Activated naive CD4-positive, alpha-beta T cell treated with anti-CD3 and anti-CD28 coated beads, Interleukin-2, amount 10 ng/mL, durations not matched to agents 7 days and 5 days (primary cell): ENCODE results near the gene LRPPRC.

Experiments
- CTCF ChIA-PET: fragments of 350-600 bp; sonication (Branson Sonifier 250); formaldehyde crosslinking; loops from one replicate; lab custom pipeline; 2021; ENCODE audit warnings: antibody characterized with exemption; lab: Charles Lee
- DNase-seq: peaks from one replicate; pipeline ENCODE4 v3.0.0-alpha.2; 2020
- H3K27ac Mint-ChIP-seq: one replicate; pipeline ENCODE4 v1.8.0; 2021; ENCODE audit warnings: mild to moderate bottlenecking, moderate library complexity, mixed read lengths
- H3K27me3 Mint-ChIP-seq: one replicate; pipeline ENCODE4 v1.8.0; 2021; ENCODE audit warnings: mild to moderate bottlenecking, mixed read lengths
- H3K36me3 Mint-ChIP-seq: one replicate; pipeline ENCODE4 v1.8.0; 2021; ENCODE audit warnings: mixed read lengths
- H3K4me1 Mint-ChIP-seq: one replicate; pipeline ENCODE4 v1.8.0; 2021; ENCODE audit warnings: mixed read lengths
- H3K4me3 Mint-ChIP-seq: one replicate; pipeline ENCODE4 v1.8.0; 2021; ENCODE audit warnings: mild to moderate bottlenecking, moderate library complexity, mixed read lengths
- H3K9me3 Mint-ChIP-seq: one replicate; pipeline ENCODE4 v1.8.0; 2021; ENCODE audit warnings: mixed read lengths

Gene LRPPRC

DNA sequence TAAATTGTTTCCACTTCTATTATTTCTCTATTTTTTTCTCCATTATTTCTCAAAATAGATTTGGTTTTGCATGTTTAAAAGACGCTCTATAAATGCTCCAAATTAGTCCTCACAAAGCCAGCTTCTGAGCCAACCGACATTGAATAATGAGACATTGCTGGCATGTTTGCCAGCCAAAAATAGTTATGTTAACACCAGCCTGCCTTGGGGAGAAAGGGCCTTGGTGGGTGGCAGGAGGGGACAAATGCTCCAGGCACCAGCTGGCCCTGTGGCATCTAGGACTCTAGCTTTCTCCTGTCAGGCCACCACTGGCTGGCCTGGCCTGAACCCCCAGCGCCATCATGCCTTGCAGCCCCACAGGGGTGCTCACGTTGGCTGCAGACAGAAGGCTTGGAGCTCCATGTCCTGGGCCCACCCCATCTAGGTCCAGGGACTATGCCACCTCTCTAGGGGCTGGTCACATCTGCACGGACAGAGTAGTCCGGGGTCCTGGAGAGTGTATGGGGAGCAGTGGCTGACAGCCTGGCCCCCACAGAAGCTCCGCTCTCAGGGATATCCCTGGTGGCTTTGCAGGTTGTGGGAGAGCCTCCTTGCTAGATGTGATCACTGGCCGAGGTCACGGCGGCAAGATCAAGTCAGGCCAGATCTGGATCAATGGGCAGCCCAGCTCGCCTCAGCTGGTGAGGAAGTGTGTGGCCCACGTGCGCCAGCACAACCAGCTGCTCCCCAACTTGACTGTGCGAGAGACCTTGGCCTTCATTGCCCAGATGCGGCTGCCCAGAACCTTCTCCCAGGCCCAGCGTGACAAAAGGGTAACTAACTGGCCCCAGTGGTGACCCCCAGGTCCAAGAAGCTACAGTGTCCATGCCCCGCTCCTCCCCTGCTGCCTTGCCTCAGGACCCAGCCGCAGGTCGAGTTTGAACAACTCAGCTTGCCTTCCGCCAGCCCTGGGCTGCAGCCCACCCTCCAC, 144.5 kb downstream of the LRPPRC start:
- Mint-ChIP-seq H3K4me1 (no peaks in the 10 kb centered on the region), H3K36me3 (no peaks in the 10 kb centered on the region), H3K27me3 (peaks cover 33% of the 10 kb centered on the region), H3K27ac (no peak overlapping the region), H3K9me3 (no peaks in the 10 kb centered on the region), H3K4me3 (no peak overlapping the region)
- CTCF ChIA-PET, result no interaction called here
- no peak for DNase-seq

DNA sequence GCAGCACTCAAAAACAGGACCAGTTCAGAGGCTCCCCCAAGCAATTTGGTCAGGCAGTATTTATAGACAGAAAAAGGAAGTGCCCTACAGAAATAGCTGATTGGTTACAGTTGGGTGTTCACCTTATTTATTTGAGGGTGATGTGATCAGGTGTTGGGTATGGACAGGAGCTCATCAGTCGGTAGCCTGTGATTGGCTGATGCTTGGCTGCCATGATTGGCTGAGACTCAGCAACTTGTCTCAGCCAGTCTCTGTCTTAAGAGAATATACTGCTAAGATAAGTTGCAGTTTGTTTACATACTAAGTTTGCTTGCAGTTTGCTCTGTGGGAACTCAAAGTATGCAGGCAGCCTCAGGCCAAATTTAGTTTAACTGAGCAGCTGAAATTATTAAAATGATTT, 147.6 kb downstream of the LRPPRC start:
- no peak overlapping the region for H3K4me3 Mint-ChIP-seq
- no peaks in the 10 kb centered on the region for H3K36me3 Mint-ChIP-seq
- DNase-seq, result no peak
- no peak overlapping the region for H3K27ac Mint-ChIP-seq
- CTCF ChIA-PET, result no interaction called here
- peaks cover 21% of the 10 kb centered on the region for H3K27me3 Mint-ChIP-seq
- H3K9me3 Mint-ChIP-seq, result no peaks in the 10 kb centered on the region
- H3K4me1 Mint-ChIP-seq, result no peaks in the 10 kb centered on the region

DNA sequence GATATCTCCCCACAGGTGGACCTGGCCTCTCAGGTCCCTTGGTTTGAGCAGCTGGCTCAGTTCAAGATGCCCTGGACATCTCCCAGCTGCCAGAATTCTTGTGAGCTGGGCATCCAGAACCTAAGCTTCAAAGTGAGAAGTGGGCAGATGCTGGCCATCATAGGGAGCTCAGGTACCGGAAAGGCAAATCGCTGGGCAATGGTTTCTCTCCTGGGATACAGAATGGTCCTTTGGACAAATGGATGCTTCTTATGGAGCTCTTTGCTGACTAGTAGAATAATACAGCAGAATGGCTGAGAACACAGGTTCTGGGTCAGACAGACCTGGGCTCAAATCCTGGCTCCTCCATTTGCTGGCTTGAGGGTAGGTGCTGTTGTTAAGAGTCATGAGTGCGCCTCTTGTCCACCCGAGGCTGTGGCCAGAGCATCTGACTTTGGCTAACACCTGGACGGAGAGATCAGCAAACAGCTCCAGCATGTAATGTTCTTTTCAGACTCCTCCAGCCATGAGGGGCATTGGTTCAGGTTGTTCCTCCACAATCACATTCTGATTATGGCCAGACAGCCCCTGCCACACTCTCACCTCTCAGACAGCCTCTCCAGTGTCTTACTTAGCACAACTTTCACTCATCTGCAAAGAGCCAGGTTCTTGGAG, 149.5 kb downstream of the LRPPRC start:
- Mint-ChIP-seq H3K9me3 (no peaks in the 10 kb centered on the region), H3K36me3 (no peaks in the 10 kb centered on the region), H3K4me3 (no peak overlapping the region), H3K4me1 (no peaks in the 10 kb centered on the region), H3K27ac (no peak overlapping the region), H3K27me3 (peaks cover 15% of the 10 kb centered on the region)
- DNase-seq, result no peak
- CTCF ChIA-PET, result no interaction called here

DNA sequence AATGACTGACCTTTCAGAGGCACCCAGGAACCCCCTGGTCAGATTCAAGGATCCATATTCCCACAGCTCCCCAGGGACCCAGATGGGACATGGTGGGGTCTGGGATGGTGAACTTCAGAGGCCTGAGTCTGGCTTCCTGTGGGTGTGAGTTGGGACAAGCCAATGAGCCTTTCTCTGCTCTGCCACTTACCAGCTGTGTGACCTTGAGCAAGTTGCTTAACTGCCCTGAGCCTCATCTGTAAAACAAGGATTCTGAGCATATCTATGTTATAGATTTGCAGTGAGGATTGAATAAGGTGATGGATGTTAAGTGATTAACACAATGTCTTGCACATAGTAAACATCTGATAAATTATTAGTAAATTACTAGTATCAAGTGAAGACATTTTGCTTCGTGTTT, 150.6 kb downstream of the LRPPRC start:
- H3K36me3 Mint-ChIP-seq, result no peaks in the 10 kb centered on the region
- no peaks in the 10 kb centered on the region for H3K4me1 Mint-ChIP-seq
- H3K4me3 Mint-ChIP-seq, result no peak overlapping the region
- no peak for DNase-seq
- H3K27me3 Mint-ChIP-seq, result peaks cover 23% of the 10 kb centered on the region
- CTCF ChIA-PET, result no interaction called here
- H3K9me3 Mint-ChIP-seq, result no peaks in the 10 kb centered on the region
- no peak overlapping the region for H3K27ac Mint-ChIP-seq

DNA sequence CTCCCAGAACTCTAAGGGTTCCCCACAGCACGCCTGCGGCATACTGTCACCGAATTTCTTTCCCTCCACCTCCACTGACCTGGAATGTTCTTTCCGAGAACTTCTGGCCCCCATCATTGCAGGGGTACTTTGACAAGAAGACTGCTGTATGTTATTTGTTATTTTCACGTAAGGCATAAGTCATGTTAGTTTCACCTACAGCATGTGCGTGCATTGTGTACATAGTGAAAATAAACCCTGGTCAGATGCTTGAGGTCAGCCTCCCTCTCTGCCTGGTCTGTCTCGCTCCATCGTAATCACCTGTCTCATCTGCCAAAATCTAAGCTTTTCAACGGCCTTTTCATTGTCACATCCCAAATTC, 152.9 kb downstream of the LRPPRC start:
- H3K27ac Mint-ChIP-seq, result no peak overlapping the region
- no peak for DNase-seq
- CTCF ChIA-PET, result no interaction called here
- H3K4me1 Mint-ChIP-seq, result no peaks in the 10 kb centered on the region
- no peak overlapping the region for H3K4me3 Mint-ChIP-seq
- H3K36me3 Mint-ChIP-seq, result no peaks in the 10 kb centered on the region
- H3K9me3 Mint-ChIP-seq, result no peaks in the 10 kb centered on the region
- H3K27me3 Mint-ChIP-seq, result peaks cover 24% of the 10 kb centered on the region

DNA sequence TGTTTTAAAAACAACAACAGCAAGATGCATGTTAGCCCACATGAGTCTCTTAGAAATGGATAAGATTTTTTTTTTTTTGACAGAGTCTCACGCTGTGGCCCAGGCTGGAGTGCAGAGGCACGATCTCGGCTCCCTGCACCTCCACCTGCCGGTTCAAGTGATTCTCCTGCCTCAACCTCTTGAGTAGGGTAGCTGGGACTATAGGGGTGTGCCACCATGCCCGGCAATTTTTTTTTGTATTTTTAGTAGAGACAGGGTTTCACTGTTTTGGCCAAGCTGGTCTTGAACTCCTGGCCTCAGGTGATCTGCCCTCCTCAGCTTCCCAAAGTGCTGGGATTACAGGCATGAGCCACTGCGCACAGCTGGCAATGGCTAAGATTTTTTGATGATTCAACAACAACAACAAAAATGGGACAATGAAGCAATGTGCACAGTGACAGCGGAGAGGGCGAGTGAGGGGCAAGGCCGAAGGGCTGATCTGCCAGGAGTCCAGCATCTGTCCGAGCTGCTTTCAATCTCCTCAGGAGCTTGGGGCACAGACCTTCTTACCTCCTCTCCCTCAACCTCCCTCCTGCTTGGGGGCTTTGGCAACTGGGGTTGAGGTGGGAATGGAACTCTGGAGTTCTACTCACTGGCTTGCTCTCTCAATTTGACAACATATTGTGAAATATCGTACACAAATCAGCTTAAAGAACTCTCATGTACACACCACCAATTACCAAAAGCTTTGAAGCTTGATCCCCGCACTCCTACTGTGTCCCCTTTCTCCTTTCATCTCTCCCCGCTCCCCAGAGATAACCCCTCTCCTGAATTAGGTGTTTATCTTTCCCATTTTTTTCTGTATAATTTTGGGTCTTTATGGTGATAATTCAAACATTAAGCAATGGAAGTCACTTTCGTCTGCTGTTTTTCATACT, 153.6 kb downstream of the LRPPRC start:
- Mint-ChIP-seq H3K4me1 (no peaks in the 10 kb centered on the region), H3K27ac (no peak overlapping the region), H3K4me3 (no peak overlapping the region), H3K27me3 (peaks cover 24% of the 10 kb centered on the region), H3K9me3 (no peaks in the 10 kb centered on the region), H3K36me3 (no peaks in the 10 kb centered on the region)
- no peak for DNase-seq
- CTCF ChIA-PET, result no interaction called here

DNA sequence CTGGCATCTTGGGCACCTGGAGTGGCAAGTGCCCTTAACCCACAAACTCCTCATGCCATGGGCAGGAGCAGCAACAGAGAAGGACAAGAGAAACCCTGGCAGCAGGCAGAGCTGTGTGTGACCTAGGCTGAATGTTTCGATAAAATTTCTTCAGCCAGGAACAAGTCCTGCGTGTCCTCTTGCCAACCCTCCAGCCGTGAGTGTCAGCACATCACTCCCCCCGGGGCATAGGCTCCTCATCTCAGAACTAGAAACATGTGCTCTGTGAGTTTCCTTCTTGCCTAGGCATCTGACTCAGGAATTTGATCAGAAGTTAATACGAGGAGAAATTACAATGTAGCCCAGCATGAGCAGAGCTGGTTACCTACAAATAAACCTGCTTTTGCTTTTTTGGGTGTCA, 154.8 kb downstream of the LRPPRC start:
- no peak overlapping the region for H3K27ac Mint-ChIP-seq
- H3K4me3 Mint-ChIP-seq, result no peak overlapping the region
- H3K27me3 Mint-ChIP-seq, result peaks cover 21% of the 10 kb centered on the region
- no peaks in the 10 kb centered on the region for H3K4me1 Mint-ChIP-seq
- CTCF ChIA-PET, result no interaction called here
- no peak for DNase-seq
- no peaks in the 10 kb centered on the region for H3K9me3 Mint-ChIP-seq
- H3K36me3 Mint-ChIP-seq, result no peaks in the 10 kb centered on the region

DNA sequence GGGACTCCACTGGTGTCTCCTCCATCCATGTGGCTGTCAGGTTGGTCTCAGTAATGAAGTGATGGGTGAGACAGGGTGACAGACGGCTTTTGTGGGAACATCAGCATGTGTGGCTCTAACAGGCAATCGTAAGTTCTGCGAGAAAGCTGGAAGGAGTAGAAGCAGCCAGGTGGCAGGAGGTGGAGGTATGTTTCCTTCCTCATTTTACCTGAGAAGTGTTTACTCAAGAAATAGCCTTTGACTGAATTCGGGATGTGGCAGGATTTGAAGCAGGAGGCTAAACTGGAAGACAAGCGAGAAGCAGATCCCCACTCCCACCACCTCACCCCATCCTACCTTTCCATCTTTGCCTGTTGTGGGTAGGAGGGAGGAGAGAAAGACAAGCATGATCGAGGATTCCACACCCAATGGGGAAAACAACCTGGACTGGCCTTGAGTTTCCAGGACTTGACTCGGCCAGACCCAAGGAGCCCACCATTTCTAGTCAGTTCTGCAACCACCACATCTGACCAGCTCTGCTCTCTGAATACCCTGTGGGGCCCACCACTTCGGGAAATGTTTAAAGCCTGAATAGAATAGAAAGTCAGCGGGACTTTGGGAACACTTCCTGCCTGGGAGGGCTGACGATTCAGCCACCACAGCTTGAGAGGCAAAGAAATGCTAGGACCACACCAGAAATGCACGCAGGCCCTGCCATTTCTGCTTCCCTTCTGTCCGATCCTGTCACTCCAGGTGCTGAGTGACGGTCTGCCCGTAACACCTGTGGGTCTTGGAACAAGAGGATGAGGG, 155.8 kb downstream of the LRPPRC start:
- peak overlapping the region; percentile 42 for H3K27ac Mint-ChIP-seq
- CTCF ChIA-PET, result no interaction called here
- peaks cover 20% of the 10 kb centered on the region for H3K27me3 Mint-ChIP-seq
- no peak for DNase-seq
- H3K9me3 Mint-ChIP-seq, result no peaks in the 10 kb centered on the region
- no peaks in the 10 kb centered on the region for H3K4me1 Mint-ChIP-seq
- no peaks in the 10 kb centered on the region for H3K36me3 Mint-ChIP-seq
- H3K4me3 Mint-ChIP-seq, result no peak overlapping the region

DNA sequence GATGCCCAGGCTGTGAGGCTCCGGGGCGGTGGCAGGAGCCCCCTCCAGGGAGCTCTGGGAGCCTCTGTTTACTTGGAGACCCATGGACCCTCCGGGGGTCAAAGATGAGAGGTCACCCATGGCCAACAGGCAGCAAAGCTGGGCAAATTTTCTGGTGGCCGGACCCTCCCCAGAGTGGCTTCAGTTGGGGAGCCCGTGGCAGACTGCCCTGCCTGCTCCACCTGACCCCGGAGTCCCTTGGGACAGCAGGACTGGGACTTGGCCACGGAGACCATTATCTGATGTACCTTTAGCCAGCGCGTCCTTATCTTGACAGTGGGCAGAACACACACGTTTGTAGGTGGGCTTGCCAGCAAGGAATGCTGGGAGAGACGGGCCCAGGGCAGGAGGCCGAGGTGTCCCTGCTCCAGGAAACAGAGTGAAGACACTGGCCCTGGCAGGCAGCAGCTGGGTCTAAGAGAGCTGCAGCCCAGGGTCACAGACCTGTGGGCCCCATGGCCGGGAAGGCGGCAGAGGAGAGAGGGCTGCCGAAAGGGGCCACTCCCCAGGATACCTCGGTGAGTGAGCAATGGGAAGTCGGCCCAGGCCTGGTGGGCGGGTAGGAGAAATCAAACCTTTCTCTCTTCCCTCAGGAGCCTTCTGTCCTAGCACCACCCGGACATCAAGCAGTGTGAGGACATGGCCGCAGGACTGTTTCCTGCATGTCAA, 157.1 kb downstream of the LRPPRC start, which contains the start of the genes ABCG5 and ABCG8:
Gene ABCG5, minus strand, starts transcription at position 280 of the 708 bp plus-strand sequence. Its CDS starts 160 bp downstream, at position 120.
Gene ABCG8, plus strand, starts transcription at position 412 of the 708 bp plus-strand sequence. Its CDS starts 83 bp downstream, at position 495.
- DNase-seq, result no peak
- H3K36me3 Mint-ChIP-seq, result no peaks in the 10 kb centered on the region
- no peaks in the 10 kb centered on the region for H3K4me1 Mint-ChIP-seq
- CTCF ChIA-PET, result no interaction called here
- no peaks in the 10 kb centered on the region for H3K9me3 Mint-ChIP-seq
- no peak within 1 kb of the TSS for H3K4me3 Mint-ChIP-seq
- peaks cover 13% of the 10 kb centered on the region for H3K27me3 Mint-ChIP-seq
- H3K27ac Mint-ChIP-seq, result peak within 1 kb of the TSS; percentile 42

DNA sequence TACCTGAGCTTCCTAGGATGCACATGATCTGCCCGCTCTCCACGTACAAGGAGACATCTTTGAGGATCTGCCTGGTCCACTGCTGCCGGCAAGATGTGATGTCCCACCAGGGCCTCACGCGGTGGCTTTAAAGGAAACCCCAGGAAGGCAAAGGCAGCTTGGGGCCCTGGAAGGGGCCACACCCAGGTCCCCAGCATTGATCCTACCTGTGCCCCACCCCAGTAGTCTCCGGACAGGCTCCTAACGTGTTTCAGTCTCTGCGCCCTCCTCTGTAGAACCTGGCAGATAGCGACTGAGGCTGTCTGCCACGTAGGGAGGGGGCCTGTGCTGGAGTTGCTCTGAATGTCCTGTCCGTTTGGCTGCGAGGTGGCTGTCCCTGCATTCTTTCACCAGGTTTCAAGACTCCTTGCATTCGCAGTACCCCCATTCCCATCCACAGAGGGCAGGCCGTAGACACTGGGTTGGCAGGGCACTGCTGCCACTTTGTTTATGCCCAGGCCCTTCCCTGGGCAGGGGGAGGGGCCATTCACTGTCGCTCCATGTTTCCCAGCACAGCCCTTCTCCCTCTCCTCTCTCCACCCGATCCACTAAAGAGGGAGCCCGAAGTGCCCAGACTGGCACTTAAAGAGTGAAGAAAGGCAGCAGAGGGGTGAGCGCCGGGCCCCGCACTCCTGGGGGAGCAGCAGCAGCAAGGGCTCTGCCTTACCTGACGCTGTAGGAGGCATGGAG, 157.8 kb downstream of the LRPPRC start:
- CTCF ChIA-PET, result no interaction called here
- Mint-ChIP-seq H3K9me3 (no peaks in the 10 kb centered on the region), H3K4me3 (no peak overlapping the region), H3K27ac (no peak overlapping the region), H3K4me1 (no peaks in the 10 kb centered on the region), H3K27me3 (peaks cover 17% of the 10 kb centered on the region), H3K36me3 (no peaks in the 10 kb centered on the region)
- no peak for DNase-seq

DNA sequence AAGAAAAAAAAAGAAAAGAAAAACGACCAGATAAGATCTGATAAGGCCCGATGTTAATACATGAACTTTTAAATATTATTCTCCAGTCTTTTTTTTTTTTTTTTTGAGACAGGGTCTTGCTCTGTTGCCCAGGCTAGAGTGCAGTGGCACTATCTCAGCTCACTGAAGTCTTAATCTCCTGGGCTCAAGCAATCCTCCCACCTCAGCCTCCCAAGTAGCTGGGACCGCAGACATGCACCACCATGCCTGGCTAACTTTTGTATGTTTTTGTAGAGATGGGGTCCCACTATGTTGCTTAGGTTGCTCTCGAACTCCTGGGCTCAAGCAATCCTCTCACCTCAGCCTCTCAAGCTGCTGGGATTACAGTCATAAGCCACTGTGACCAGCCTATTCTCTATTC, 158.8 kb downstream of the LRPPRC start:
- Mint-ChIP-seq H3K4me1 (no peaks in the 10 kb centered on the region), H3K9me3 (no peaks in the 10 kb centered on the region), H3K36me3 (no peaks in the 10 kb centered on the region), H3K4me3 (no peak overlapping the region), H3K27me3 (peaks cover 27% of the 10 kb centered on the region), H3K27ac (no peak overlapping the region)
- CTCF ChIA-PET, result interaction anchor here (0.7 kb wide), 1 partner anchor 925 kb away, joined by 3 read pairs; no protein-coding TSS in a partner anchor
- no peak for DNase-seq
